Activated CD4-positive, CD25-positive, alpha-beta regulatory T cell treated with anti-CD3 and anti-CD28 coated beads, Interleukin-2, amount 50 U/mL, for 24 hours (primary cell): Measurements from ENCODE around the gene ARL4A.
A peak's percentile ranks its signal among the peaks of the same experiment; 100 is the strongest.
"Not testable (repeated sequence)": the region's sequence is repeated elsewhere in the genome, so short reads cannot be mapped to it uniquely, and the experiment has no call there.

Experiments
- ATAC-seq, 2 donors: fragments of 150-1000 bp; cut with Tn5 transposase; one replicate each; pipeline ENCODE4 v1.10.0; 2021; ENCODE audit warnings: mild to moderate bottlenecking in 1 of 2, moderate library complexity in 1 of 2

Gene ARL4A, protein sequence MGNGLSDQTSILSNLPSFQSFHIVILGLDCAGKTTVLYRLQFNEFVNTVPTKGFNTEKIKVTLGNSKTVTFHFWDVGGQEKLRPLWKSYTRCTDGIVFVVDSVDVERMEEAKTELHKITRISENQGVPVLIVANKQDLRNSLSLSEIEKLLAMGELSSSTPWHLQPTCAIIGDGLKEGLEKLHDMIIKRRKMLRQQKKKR

GRCh38 chr7:12686891-12687717, at the start of gene ARL4A:
Gene ARL4A, plus strand, starts transcription at chr7:12687633. Its CDS starts 622 bp downstream, at chr7:12688255.
- ATAC-seq, result peak; percentile 53 to 55

DNA sequence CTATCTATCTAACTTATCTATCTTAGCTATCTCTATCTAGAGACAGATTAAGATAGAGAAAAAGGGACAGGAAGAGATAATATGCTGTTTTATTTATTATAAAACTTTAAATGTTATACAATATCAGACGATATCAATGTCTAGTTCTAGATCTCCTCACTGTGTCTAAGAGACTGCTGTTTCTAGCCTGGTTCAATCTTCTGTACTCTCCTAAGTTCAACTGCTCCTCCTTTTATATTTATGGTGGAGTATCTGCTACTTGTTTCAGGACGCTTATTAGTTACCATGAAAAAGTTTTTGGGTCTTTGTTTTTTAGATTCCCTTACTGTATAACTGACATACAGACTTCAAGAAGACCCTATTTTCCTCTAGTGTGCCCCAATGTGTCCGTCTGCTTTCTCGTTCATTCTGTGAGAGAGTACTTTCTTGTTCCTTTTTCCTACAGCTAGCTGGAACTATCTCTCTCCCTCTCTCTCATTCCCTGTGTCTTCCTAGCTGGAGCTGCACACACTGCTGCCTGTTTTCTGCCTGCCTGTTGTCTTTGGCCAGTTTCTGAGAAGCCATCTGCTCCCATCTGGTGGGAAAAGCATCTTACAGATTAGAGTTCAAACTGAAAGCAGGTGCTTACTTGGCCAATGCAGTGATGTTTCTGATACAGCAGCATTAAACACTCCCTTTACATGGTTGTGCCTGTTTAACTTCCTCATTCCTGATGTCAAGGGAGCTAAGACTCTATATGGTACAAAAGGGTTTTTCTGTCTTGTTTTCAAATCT, 49.4 kb upstream of the ARL4A start:
- ATAC-seq, result no peak

DNA sequence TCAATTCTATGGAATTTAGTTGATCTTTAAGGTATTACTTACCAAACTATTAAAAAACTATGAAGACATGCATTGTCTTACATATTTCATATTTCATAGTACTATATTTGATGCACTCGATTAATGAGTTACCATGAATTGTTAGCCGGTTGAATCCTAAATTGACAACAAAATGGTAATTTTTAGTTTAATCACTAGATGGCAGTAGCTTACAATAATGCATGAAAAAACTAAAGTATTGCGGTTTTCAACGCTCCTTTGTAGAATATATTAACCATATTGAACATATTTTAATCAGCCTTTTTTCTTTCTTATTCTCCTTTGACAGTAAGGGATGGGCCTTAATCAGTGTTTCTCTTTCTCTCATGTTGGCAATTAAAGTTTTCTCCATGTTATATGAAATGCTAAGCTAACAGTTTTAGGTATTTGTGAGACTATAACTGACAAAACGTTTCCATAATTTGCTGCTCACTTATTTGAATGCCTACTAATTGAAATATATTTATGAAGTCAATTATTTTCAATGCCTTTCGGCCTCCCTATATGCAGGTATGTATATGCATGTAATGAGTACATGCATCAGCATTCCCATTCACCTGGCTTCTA, 48.5 kb upstream of the ARL4A start:
- no peak for ATAC-seq

DNA sequence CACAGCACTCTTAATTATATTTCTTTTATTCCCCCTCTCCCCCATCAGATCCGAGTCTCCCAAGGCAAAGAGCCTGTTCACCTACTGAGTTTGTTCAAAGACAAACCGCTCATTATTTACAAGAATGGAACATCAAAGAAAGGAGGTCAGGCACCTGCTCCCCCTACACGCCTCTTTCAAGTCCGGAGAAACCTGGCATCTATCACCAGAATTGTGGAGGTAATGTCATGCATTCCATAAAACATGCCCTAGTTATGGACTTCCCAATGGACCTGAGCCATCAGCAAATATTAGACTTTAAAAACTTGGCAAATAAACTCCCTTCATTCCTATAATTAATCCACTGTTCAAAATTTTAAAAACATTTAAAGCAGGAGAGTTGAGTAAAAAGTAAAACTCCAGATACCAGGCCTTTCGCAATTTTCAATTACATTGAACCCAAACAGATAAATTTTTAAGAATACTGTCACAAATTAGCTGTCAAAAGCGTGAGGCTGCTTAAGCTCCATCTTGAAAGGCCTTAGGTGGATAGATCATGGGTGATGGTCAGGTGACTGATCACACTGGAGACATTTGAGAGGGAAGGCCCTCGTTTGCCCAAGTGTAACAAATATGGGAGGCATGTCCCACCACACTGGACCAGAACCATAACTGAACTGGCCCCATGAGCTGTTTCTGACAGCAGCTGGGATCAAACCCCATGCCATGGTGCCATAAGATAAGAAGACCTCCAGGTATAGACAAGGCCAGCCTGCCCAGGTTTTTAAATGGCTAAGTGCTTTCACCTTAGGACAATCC, 46.9 kb upstream of the ARL4A start:
- no peak for ATAC-seq

GRCh38 chr7:12641196-12641595, 46.2 kb upstream of the ARL4A start:
- ATAC-seq, result no peak

GRCh38 chr7:12642508-12642907, 44.9 kb upstream of the ARL4A start:
- no peak for ATAC-seq

DNA sequence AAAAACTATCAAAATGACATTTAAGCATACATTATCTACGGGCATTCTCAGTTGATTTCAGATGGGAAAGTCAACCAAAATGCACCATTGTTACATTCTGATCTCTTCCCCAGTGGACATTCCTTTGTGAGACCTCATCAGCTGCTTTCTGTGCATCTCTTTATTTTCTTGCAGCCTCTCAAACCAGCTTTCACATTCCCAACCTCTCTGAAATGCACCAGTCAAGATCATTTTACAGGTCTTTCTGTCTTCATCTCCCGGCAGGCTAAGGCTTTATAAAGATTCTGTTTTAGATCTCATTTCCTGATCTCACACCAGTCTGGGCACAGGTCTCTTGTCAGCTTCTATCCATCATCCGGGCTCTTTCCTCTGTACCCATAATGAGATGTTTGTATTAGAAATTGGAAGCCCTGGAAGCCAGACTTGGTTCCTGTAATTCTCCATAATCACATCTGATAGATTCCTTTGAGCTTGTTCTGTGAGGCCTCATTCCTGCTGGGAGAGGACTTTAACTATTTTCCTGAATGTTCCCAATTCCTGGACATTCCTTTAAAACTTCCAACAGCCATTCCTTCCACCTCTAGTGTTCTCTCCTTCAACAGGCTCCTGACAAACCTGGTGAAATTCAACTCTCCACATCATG, 44.3 kb upstream of the ARL4A start:
- no peak for ATAC-seq

DNA sequence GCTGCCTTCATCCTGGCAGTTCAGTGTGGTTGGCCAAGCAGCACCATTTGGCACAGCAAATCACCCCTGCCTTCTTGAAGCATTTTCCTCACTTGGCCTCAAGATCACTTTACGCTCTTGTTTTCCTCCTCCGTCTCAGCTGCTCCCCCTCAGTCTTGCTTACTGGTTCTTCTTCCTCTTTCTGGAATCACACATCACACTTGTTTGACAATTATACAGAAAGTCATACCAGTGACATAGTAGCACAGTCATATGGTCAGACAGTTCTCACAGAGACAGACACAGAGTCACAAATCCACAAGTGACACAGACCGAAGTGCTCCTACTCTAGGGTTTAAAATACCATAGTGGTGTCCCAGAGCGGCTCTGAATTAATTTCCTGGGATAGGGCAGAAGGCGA, 43.8 kb upstream of the ARL4A start:
- ATAC-seq, result no peak

GRCh38 chr7:12645212-12645611, 42.2 kb upstream of the ARL4A start:
- ATAC-seq, result not testable (repeated sequence)

DNA sequence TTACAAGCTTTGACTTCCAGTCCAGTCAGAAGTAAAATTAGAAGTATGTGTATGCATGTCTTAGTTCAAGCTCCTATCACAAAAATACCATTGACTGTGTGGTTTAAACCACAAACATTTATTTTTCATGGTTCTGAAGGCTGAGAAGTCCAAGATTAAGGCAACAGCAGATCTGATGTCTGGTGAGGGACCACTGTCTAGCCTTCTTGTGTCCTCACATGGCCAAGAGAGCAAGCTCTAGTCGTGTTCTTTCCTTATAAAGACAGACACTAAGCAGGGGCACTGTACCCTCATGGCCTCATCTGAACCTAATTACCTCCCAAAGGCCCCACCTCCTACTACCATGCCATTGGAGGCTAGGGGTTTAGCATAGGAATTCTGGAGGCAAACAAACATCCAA, 41.3 kb upstream of the ARL4A start:
- ATAC-seq, result no peak

DNA sequence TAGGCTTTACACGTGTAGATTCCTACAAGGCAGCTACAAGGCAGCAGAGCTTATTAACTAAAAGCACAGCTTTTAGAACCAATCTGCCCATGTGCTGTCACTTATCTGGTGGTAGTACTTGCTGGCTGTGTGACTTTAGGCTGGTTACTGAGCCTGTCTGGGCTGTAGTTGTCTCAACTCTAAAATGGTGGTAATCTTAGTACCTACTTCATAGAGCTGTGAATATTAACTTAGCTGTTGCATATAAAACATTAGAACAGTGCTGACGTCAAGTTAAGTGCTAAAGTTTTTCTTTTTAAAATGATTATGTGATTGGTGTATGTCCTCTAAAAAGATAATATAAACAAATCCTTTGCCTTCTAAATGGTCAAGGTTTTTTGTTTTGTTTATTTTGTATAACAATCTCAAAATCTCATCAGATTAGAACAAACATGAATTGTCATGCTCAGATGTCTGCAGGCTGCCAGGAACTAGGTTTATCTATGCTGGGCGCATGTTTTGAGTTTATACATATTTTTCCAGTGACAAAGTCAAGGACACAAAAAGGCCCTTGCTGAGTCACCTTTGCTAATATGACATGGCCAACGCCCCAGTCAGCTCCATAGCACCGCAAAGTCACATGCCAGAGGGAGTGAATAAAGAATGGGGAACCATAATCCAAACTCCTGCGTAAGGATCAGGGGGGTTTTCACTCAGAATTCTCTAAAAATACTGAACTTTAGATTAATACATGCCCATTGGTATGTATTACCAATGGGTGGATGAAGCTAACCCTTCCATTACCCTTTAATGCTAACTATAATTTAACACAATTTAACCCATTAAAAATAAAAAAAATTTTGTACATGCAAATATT, 39.8 kb upstream of the ARL4A start:
- ATAC-seq, result no peak

DNA sequence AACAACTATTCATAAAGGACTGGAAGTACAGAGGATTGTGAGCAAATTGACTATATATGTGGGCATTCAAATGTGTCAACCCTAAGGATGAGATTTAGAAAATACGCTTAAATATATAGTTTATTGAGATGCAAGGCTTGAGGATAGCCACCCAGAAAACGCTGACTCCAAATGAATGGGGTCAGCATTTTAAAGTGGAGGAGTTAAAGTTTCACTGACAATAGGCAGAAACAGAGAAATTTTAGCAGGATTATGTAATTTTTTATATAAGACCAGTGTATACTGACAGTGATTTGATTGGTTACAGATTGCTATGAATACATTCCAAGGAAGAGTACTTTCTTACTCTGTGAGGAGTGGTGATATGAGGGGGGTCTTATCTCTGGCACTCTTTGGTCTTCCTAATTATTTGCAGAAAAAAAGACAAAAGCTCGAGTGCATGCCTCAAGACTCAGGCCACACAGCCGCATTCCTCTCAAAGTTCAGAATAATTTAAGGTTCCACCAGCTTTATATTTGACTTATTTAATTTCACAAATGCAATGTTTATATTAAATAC, 38.6 kb upstream of the ARL4A start:
- no peak for ATAC-seq

- no peak for ATAC-seq
Measured at GRCh38 chr7:12649348-12649747, 38.1 kb upstream of the ARL4A start.

- no peak for ATAC-seq
Measured at GRCh38 chr7:12650080-12650479, 37.4 kb upstream of the ARL4A start.

- ATAC-seq, result no peak
Measured at GRCh38 chr7:12653110-12653509, 34.3 kb upstream of the ARL4A start.

DNA sequence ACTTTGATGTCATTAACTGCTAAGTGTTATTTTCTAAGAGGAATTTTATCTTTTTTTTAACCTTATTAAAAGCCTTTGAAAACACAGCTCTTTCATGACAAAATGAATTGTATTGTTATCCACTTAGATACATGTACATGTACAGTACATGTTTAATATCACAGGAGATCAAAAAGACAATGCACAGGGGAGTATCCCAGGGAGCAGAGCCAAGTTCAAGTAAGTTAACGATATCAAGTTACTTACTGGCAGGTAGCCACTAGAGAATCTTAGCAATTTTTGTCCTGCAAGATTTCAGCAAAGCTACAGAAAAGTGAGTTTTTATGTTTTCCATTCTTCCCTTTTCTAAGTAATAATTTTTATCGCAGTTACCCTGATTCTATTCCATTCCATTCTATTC, 33.9 kb upstream of the ARL4A start:
- ATAC-seq, result no peak

DNA sequence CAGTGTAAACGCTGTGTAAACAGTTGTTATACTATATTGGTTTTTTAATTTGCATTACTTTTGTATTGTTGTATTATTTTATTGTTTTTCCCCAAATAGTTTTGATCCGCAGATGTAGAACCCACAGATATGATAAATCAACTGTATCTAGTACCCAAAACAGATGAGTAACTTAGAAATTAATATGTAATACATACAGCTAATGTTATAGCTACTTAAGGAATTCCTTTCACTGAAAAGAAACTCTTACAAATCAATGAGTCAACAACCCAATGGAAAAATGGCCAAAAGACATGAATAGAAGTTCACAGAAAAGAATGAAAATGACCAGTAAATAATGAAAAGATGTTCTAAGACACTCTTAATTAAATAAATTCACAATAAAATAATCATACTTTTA, 32.3 kb upstream of the ARL4A start:
- ATAC-seq, result no peak

GRCh38 chr7:12660423-12660822, 27.0 kb upstream of the ARL4A start:
- ATAC-seq, result not testable (repeated sequence)

- not testable (repeated sequence) for ATAC-seq
Measured at GRCh38 chr7:12660986-12661385, 26.4 kb upstream of the ARL4A start.

GRCh38 chr7:12661581-12661980, 25.9 kb upstream of the ARL4A start:
- ATAC-seq, result no peak
